Measurements from ENCODE around the gene GP9. TPM values are rescaled to one million over a fixed set of nuclear protein-coding genes. Genes with fewer than 3 reads are reported as not detected.

Gene GP9
- total RNA-seq, 1 donor from 2014 or later: not detected

DNA sequence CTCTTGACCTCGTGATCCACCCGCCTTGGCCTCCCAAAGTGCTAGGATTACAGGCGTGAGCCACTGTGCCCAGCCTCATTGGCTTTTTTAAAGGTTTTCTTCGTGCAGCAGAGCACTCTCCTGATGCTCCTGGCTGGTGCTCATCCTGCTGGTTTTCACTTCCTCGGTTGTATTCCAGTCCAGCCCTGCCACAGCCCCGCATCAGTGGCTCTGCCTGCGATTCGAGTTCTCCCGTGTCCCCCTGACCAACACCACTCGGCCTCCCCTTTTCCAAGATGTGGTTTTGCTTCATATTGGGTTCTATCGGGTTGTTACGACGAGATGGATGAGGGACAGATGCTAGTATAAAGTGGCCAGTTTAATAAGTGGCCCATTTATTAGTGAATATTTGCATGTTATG, 31.7 kb upstream of the GP9 start:
- no peaks in the 10 kb centered on the region for H3K9me3 Mint-ChIP-seq (ENCODE audit: unreplicated experiment)
- no peak for DNase-seq (ENCODE audit: extremely low spot score, unreplicated experiment)
- H3K27me3 Mint-ChIP-seq (ENCODE audit: unreplicated experiment): peaks cover 26% of the 10 kb centered on the region
- TF ChIP-seq, protein P1, sequence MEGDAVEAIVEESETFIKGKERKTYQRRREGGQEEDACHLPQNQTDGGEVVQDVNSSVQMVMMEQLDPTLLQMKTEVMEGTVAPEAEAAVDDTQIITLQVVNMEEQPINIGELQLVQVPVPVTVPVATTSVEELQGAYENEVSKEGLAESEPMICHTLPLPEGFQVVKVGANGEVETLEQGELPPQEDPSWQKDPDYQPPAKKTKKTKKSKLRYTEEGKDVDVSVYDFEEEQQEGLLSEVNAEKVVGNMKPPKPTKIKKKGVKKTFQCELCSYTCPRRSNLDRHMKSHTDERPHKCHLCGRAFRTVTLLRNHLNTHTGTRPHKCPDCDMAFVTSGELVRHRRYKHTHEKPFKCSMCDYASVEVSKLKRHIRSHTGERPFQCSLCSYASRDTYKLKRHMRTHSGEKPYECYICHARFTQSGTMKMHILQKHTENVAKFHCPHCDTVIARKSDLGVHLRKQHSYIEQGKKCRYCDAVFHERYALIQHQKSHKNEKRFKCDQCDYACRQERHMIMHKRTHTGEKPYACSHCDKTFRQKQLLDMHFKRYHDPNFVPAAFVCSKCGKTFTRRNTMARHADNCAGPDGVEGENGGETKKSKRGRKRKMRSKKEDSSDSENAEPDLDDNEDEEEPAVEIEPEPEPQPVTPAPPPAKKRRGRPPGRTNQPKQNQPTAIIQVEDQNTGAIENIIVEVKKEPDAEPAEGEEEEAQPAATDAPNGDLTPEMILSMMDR (IDR thresholded peaks at IDR 0.05): no peak
- peaks cover 11% of the 10 kb centered on the region for H3K4me1 Mint-ChIP-seq (ENCODE audit: unreplicated experiment)
- no peak overlapping the region for H3K4me3 Mint-ChIP-seq (ENCODE audit: unreplicated experiment)
- H3K36me3 Mint-ChIP-seq (ENCODE audit: unreplicated experiment): no peaks in the 10 kb centered on the region
- H3K27ac Mint-ChIP-seq (ENCODE audit: unreplicated experiment): no peak overlapping the region

DNA sequence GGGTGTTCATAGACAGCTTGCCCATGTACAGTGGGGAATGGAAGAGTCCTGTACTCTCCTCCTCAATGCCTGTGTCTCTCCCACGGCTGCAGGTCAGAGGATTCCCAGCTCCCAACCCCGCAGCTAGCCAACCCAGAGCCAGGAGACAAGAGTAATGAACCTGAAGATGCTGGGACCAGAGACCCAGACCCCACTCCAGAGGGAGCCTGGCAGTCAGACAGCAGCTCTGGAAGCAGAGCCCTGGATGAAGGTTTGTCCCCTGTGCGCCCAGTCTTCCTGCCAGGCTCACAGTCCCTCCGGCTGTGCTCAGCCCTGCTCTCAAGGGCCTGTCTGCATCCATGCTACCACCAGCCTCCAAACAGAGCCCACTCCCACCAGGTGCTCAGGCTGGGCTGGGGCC, 30.0 kb upstream of the GP9 start:
- no peak overlapping the region for H3K27ac Mint-ChIP-seq (ENCODE audit: unreplicated experiment)
- H3K9me3 Mint-ChIP-seq (ENCODE audit: unreplicated experiment): no peaks in the 10 kb centered on the region
- H3K27me3 Mint-ChIP-seq (ENCODE audit: unreplicated experiment): peaks cover 16% of the 10 kb centered on the region
- no peak overlapping the region for H3K4me3 Mint-ChIP-seq (ENCODE audit: unreplicated experiment)
- DNase-seq (ENCODE audit: extremely low spot score, unreplicated experiment): no peak
- H3K4me1 Mint-ChIP-seq (ENCODE audit: unreplicated experiment): peaks cover 11% of the 10 kb centered on the region
- H3K36me3 Mint-ChIP-seq (ENCODE audit: unreplicated experiment): no peaks in the 10 kb centered on the region
- TF ChIP-seq, protein P1 (IDR thresholded peaks at IDR 0.05): no peak

DNA sequence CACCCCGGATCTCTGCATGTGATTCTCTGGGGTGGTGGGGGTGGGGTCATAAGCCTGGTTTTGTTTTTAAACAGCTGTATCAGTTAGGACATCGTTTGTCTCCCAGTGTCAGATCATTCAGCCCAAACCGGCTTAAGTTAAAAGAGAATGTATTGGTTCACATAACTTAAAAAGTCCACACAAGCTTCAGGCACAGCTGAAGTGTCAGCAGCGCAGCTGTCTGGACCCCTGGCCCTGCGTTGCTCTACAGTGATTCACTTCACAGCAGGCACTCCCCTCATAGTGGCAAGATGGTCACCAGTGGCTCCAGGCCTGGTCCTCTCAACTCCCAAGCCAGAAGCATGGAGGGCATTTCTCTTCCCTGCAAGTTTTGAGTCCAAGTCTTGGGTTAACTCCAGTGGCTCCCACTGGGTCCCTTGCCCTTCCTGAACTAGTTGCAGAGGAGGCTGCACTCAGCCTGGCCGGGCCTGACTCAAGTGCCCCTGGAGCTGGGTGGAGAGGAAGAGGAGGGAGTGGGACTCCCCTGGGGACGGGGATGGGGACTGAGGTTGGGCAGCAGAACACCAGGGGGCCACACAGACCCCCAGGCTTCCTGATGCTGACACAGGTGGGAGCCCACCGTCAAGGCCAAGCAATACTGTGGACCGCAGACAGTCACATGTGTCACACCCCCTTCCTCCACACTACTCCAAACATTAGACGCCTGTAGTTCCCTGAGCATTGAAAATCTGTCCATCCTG, 28.9 kb upstream of the GP9 start:
- Mint-ChIP-seq H3K9me3 (ENCODE audit: unreplicated experiment) (no peaks in the 10 kb centered on the region), H3K27ac (ENCODE audit: unreplicated experiment) (no peak overlapping the region)

DNA sequence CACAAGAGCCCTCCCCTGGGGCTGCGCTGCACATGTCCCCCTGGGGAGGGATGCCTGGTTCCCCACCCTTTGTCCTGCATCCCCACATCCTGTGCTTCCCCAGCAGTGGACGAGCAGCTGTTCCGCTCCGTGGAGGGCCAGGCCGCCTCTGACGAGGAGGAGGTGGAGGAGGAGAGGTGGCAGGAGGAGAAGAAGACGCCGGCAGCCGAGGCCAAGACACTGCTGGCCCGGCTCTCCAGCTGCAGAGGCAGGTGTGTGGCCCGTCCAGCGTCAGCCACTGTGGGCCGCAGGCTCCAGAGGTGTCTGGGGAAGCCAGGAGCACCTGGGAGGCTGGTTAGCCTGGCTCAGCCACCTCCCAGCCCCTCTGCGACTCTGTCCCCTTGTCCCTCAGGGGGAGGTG, 27.9 kb upstream of the GP9 start:
- no peak overlapping the region for H3K4me3 Mint-ChIP-seq (ENCODE audit: unreplicated experiment)
- TF ChIP-seq, protein P1 (IDR thresholded peaks at IDR 0.05): no peak
- H3K36me3 Mint-ChIP-seq (ENCODE audit: unreplicated experiment): no peaks in the 10 kb centered on the region
- no peaks in the 10 kb centered on the region for H3K4me1 Mint-ChIP-seq (ENCODE audit: unreplicated experiment)
- peaks cover 6% of the 10 kb centered on the region for H3K27me3 Mint-ChIP-seq (ENCODE audit: unreplicated experiment)
- no peaks in the 10 kb centered on the region for H3K9me3 Mint-ChIP-seq (ENCODE audit: unreplicated experiment)
- DNase-seq (ENCODE audit: extremely low spot score, unreplicated experiment): no peak
- no peak overlapping the region for H3K27ac Mint-ChIP-seq (ENCODE audit: unreplicated experiment)

More for the DNA sequence above, 28.9 kb upstream of the GP9 start:
- Mint-ChIP-seq H3K4me3 (ENCODE audit: unreplicated experiment) (no peak overlapping the region), H3K4me1 (ENCODE audit: unreplicated experiment) (peaks cover 3% of the 10 kb centered on the region), H3K36me3 (ENCODE audit: unreplicated experiment) (no peaks in the 10 kb centered on the region), H3K27me3 (ENCODE audit: unreplicated experiment) (peaks cover 6% of the 10 kb centered on the region)
- TF ChIP-seq, protein P1 (IDR thresholded peaks at IDR 0.05): no peak
- DNase-seq (ENCODE audit: extremely low spot score, unreplicated experiment): no peak

DNA sequence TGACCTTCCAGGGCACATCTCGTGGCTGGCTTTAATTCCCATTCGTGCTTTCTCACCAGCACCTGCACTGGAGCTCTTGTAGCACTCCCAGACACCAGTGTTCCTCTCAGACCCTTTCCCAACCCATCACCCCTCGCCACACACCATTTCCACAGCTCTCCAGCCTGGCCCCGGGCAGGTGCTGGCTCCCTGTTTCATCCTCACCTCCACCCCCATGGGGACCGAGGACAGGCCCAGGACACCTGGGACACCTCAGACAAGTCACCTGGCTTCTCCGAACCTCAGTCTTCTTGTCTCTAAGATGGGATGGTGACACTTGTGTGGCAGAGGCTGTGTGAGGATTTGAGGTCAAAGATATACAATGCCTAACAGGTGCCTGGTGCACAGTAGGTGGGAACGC, 27.4 kb upstream of the GP9 start:
- TF ChIP-seq, protein P1 (IDR thresholded peaks at IDR 0.05): no peak
- Mint-ChIP-seq H3K27me3 (ENCODE audit: unreplicated experiment) (peaks cover 6% of the 10 kb centered on the region), H3K9me3 (ENCODE audit: unreplicated experiment) (no peaks in the 10 kb centered on the region), H3K4me3 (ENCODE audit: unreplicated experiment) (no peak overlapping the region), H3K4me1 (ENCODE audit: unreplicated experiment) (no peaks in the 10 kb centered on the region), H3K36me3 (ENCODE audit: unreplicated experiment) (no peaks in the 10 kb centered on the region), H3K27ac (ENCODE audit: unreplicated experiment) (no peak overlapping the region)
- no peak for DNase-seq (ENCODE audit: extremely low spot score, unreplicated experiment)
